DOHH2 (cell line): ENCODE results near the gene COX18.

ENCODE experiments used
- H3F3A ChIP-seq: fragments of 200-600 bp; sonication (generic), shearing (Covaris generic); 2 replicates; pipeline ENCODE4 v1.6.0; 2016; ENCODE audit warnings: antibody characterized with exemption, mild to moderate bottlenecking; ENCODE audit not compliant: control insufficient read depth, insufficient read depth
- H3K27ac ChIP-seq: fragments of 200-600 bp; sonication (generic); 2 replicates; pipeline ENCODE4 v1.5.1; 2014; ENCODE audit warnings: low read depth, mild to moderate bottlenecking, low read length, moderate library complexity
- H3K27me3 ChIP-seq: fragments of 200-600 bp; sonication (generic); 2 replicates; pipeline ENCODE4 v1.6.1; 2014; ENCODE audit warnings: mild to moderate bottlenecking, low read length, mixed read lengths; ENCODE audit not compliant: control insufficient read depth
- H3K36me3 ChIP-seq: fragments of 200-600 bp; sonication (generic); 2 replicates; pipeline ENCODE4 v1.6.1; 2014; ENCODE audit warnings: mild to moderate bottlenecking, low read length, moderate library complexity, mixed read lengths; ENCODE audit not compliant: control insufficient read depth
- H3K4me1 ChIP-seq: fragments of 200-600 bp; sonication (generic); 2 replicates; pipeline ENCODE4 v1.6.1; 2014; ENCODE audit warnings: mild to moderate bottlenecking, low read length, mixed read lengths; ENCODE audit not compliant: control insufficient read depth
- H3K4me2 ChIP-seq: fragments of 200-600 bp; sonication (generic); 2 replicates; pipeline ENCODE4 v1.6.0; 2014; ENCODE audit warnings: mild to moderate bottlenecking, low read length, moderate library complexity
- H3K4me3 ChIP-seq: fragments of 200-600 bp; sonication (generic); 2 replicates; pipeline ENCODE4 v1.5.1; 2014; ENCODE audit warnings: mild to moderate bottlenecking, low read length, mixed read lengths
- H3K79me2 ChIP-seq: fragments of 200-600 bp; sonication (generic); 2 replicates; pipeline ENCODE4 v1.6.1; 2014; ENCODE audit warnings: mild to moderate bottlenecking, low read length, mixed read lengths; ENCODE audit not compliant: control insufficient read depth
- H3K9me2 ChIP-seq: fragments of 200-600 bp; sonication (generic); replicated peaks from 2 replicates; pipeline ENCODE4 v1.6.1; 2014; ENCODE audit warnings: mild to moderate bottlenecking, low read length, mixed read lengths; ENCODE audit not compliant: control insufficient read depth
- H3K9me3 ChIP-seq: fragments of 200-600 bp; sonication (generic); 2 replicates; pipeline ENCODE4 v1.6.1; 2014; ENCODE audit warnings: antibody characterized with exemption, low read length, mixed read lengths; ENCODE audit not compliant: control insufficient read depth, insufficient read depth
- H4K20me1 ChIP-seq: fragments of 200-600 bp; sonication (generic); 2 replicates; pipeline ENCODE4 v1.6.0; 2014; ENCODE audit warnings: low read depth, mild to moderate bottlenecking, antibody characterized with exemption, low read length, moderate library complexity; ENCODE audit not compliant: control insufficient read depth, insufficient read depth
- EZH2phosphoT487 ChIP-seq: fragments of 200-600 bp; sonication (generic); IDR thresholded peaks from 2 replicates; pipeline ENCODE4 v1.6.1; 2017; ENCODE audit warnings: borderline replicate concordance, mild to moderate bottlenecking, antibody characterized with exemption, low read length, moderate library complexity, mixed read lengths
- TF ChIP-seq, protein P1 (sequence below): fragments of 200-600 bp; sonication (generic); IDR thresholded peaks from one replicate; pipeline ENCODE4 v1.5.1; 2014; ENCODE audit warnings: antibody characterized with exemption, mild to moderate bottlenecking, low read depth, low read length; ENCODE audit not compliant: poor library complexity, severe bottlenecking

Gene COX18, protein sequence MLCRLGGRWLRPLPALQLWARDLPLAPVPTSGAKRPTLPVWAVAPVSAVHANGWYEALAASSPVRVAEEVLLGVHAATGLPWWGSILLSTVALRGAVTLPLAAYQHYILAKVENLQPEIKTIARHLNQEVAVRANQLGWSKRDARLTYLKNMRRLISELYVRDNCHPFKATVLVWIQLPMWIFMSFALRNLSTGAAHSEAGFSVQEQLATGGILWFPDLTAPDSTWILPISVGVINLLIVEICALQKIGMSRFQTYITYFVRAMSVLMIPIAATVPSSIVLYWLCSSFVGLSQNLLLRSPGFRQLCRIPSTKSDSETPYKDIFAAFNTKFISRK

DNA sequence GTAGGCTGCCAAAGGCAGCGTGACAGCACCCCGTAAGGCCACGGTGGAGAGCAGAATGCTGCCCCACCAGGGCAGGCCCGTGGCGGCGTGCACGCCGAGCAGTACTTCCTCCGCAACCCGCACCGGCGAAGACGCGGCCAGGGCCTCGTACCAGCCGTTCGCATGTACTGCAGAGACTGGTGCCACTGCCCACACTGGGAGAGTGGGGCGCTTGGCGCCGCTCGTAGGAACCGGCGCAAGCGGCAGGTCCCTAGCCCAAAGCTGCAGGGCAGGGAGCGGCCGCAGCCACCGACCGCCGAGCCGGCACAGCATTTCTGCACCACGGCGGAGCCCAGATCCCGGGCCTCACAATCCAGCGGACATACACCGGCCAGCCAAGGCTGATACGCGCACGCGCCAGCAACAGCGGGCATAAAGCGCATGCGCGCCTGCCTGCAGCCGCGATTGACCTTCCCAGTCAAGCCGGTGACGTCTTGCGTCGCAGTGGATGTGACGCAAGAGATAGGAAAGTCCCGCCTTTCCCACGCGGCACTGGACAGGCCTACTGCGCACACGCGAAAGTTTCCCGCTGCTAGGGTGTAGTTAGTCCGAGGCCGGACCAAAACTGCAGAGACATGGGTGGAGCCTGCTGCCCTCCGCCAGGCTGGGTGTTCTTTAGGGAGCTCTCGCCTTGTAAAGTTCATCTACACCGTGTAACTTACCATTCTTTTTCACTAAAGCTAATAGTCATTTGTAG lies at the start of gene COX18:
COX18 (minus strand) TSS at position 379 of the 736 bp plus-strand sequence; CDS start at position 312, 67 bp downstream.
- Histone ChIP-seq H3K4me2 (peak within 1 kb of the TSS; percentile 76), H3K27me3 (no peaks in the 10 kb centered on the region), H3K36me3 (peaks cover 45% of the 10 kb centered on the region), H4K20me1 (no peaks in the 10 kb centered on the region), H3K27ac (peak within 1 kb of the TSS; percentile 94), H3F3A (peaks cover 47% of the 10 kb centered on the region), H3K4me3 (peak within 1 kb of the TSS; percentile 85), H3K4me1 (peaks cover 25% of the 10 kb centered on the region), H3K9me2 (no peaks in the 10 kb centered on the region), H3K9me3 (no peaks in the 10 kb centered on the region), H3K79me2 (peaks cover 43% of the 10 kb centered on the region)
- TF ChIP-seq, protein P1, sequence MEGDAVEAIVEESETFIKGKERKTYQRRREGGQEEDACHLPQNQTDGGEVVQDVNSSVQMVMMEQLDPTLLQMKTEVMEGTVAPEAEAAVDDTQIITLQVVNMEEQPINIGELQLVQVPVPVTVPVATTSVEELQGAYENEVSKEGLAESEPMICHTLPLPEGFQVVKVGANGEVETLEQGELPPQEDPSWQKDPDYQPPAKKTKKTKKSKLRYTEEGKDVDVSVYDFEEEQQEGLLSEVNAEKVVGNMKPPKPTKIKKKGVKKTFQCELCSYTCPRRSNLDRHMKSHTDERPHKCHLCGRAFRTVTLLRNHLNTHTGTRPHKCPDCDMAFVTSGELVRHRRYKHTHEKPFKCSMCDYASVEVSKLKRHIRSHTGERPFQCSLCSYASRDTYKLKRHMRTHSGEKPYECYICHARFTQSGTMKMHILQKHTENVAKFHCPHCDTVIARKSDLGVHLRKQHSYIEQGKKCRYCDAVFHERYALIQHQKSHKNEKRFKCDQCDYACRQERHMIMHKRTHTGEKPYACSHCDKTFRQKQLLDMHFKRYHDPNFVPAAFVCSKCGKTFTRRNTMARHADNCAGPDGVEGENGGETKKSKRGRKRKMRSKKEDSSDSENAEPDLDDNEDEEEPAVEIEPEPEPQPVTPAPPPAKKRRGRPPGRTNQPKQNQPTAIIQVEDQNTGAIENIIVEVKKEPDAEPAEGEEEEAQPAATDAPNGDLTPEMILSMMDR: peak; percentile 24
- no peak for TF ChIP-seq EZH2phosphoT487

DNA sequence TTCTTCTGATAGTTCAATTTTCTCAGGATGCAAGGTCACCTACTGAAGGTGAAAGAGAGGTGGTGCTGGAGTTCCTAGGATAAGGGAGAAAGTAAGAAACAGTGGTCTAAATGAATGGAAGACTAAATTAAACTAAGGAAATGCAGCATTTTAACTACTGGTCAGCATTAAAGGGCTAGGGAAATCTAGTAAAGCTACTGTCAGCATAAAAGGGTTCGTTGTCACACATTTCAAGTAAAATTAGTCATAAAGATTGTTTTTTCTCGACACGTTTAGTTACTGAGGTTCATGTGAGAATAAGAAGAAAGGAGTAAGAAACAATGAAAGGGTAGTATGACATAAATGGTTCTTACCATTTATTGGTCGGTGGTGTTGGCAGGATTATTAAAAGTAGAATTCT lies 40.0 kb upstream of the COX18 start:
- no peak for TF ChIP-seq EZH2phosphoT487
- TF ChIP-seq, protein P1: no peak
- H3K79me2 ChIP-seq: no peaks in the 10 kb centered on the region
- no peaks in the 10 kb centered on the region for H3K9me3 ChIP-seq
- no peaks in the 10 kb centered on the region for H3K27me3 ChIP-seq
- H3K4me1 ChIP-seq: no peaks in the 10 kb centered on the region
- no peaks in the 10 kb centered on the region for H4K20me1 ChIP-seq
- H3K9me2 ChIP-seq: no peaks in the 10 kb centered on the region
- H3K36me3 ChIP-seq: peaks cover 78% of the 10 kb centered on the region
- H3F3A ChIP-seq: peaks cover 2% of the 10 kb centered on the region; the same call in 1 of the 2 replicates
- H3K27ac ChIP-seq: no peak overlapping the region
- H3K4me2 ChIP-seq: no peak overlapping the region
- no peak overlapping the region for H3K4me3 ChIP-seq

DNA sequence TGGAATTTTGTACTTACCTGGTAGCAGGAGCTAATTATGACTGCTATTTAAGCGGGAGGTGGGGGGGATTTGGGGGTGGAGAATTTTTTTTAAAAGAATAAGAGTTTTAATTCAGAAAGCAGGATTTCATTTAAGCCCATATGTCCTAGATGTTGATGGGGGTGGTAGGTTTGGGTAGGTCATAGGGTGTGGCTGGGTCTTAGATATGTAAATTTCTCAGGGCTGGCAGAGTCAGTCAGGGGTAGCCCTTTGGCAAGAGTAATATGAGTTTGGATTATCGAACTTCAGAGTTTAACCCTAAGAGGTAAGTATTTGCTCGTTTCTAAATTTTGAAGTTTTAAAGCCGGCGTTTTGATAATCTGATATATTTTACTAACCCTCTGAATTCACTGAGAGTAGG lies 35.2 kb upstream of the COX18 start:
- H3F3A ChIP-seq: no peaks in the 10 kb centered on the region; the same call in 1 of the 2 replicates
- no peaks in the 10 kb centered on the region for H3K4me1 ChIP-seq
- no peak overlapping the region for H3K27ac ChIP-seq
- no peaks in the 10 kb centered on the region for H3K79me2 ChIP-seq
- H3K9me3 ChIP-seq: no peaks in the 10 kb centered on the region
- H3K27me3 ChIP-seq: no peaks in the 10 kb centered on the region
- no peaks in the 10 kb centered on the region for H4K20me1 ChIP-seq
- H3K9me2 ChIP-seq: no peaks in the 10 kb centered on the region
- H3K4me3 ChIP-seq: no peak overlapping the region
- H3K4me2 ChIP-seq: no peak overlapping the region
- peaks cover 77% of the 10 kb centered on the region for H3K36me3 ChIP-seq
- TF ChIP-seq EZH2phosphoT487: no peak
